ENCODE results near the gene CDK15.

CDK15 gene

GRCh38 chr2:201937343-201937742, 131.0 kb downstream of the CDK15 start:
- no peak for DNase-seq (ENCODE audit: low read depth in 2 of 2)

- no peak for DNase-seq (ENCODE audit: low read depth in 2 of 2)
Measured at GRCh38 chr2:201938156-201938775, 131.9 kb downstream of the CDK15 start.

GRCh38 chr2:201938781-201939180, 132.4 kb downstream of the CDK15 start:
- DNase-seq (ENCODE audit: low read depth in 2 of 2), result no peak

- no peak for DNase-seq (ENCODE audit: low read depth in 2 of 2)
Measured at GRCh38 chr2:201939453-201939941, 133.2 kb downstream of the CDK15 start.

- no peak for DNase-seq (ENCODE audit: low read depth in 2 of 2)
Measured at GRCh38 chr2:201942531-201942930, 136.2 kb downstream of the CDK15 start.
